Esophagus squamous epithelium (tissue), 4 donors: ENCODE data around the gene TNFRSF4.
"Not testable (repeated sequence)": the region's sequence is repeated elsewhere in the genome, so short reads cannot be mapped to it uniquely, and the experiment has no call there.

Source experiments
- POLR2A ChIP-seq, 4 donors: fragments of 450-650 bp; IDR thresholded peaks; one replicate each; pipeline ENCODE4 v1.6.1; 2017; ENCODE audit warnings: antibody characterized with exemption in 4 of 4, mild to moderate bottlenecking in 4 of 4, moderate library complexity in 3 of 4
- TF ChIP-seq, protein P1 (sequence below), 6 experiments: fragments of 450-650 bp in 4 of 6; fragments of 200-600 bp in 2 of 6; sonication (generic) in 2 of 6; IDR thresholded peaks; one replicate each; pipeline ENCODE4 v1.5.1; 2016 to 2019; ENCODE audit warnings: antibody characterized with exemption in 6 of 6, mild to moderate bottlenecking in 4 of 6, moderate library complexity in 4 of 6

DNA sequence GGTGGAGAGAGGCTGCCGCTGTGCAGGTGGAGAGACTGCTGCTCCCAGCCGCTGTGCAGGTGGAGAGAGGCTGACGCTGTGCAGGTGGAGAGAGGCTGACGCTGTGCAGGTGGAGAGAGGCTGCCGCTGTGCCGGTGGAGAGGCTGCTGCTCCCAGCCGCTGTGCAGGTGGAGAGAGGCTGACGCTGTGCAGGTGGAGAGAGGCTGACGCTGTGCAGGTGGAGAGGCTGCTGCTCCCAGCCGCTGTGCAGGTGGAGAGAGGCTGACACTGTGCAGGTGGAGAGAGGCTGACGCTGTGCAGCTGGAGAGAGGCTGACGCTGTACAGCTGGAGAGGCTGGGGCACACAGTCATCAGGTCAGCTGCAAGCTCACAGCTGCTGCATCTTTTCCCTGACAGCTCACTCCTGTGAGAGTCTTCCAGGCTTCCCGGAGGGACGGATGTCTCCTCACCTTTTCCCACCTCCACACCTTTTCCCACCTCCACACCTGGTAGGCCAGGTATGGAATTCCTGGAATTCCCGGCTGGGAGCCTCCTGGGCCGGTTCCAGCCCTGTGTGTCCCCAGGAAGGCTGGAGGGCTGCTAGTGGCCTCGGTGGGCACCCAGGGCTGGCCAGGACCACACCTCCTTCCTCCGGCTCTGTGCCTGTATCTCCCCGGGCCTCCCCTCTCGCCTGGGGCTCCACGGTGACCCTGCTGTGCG is 37.7 kb downstream of the TNFRSF4 start:
- TF ChIP-seq, protein P1, sequence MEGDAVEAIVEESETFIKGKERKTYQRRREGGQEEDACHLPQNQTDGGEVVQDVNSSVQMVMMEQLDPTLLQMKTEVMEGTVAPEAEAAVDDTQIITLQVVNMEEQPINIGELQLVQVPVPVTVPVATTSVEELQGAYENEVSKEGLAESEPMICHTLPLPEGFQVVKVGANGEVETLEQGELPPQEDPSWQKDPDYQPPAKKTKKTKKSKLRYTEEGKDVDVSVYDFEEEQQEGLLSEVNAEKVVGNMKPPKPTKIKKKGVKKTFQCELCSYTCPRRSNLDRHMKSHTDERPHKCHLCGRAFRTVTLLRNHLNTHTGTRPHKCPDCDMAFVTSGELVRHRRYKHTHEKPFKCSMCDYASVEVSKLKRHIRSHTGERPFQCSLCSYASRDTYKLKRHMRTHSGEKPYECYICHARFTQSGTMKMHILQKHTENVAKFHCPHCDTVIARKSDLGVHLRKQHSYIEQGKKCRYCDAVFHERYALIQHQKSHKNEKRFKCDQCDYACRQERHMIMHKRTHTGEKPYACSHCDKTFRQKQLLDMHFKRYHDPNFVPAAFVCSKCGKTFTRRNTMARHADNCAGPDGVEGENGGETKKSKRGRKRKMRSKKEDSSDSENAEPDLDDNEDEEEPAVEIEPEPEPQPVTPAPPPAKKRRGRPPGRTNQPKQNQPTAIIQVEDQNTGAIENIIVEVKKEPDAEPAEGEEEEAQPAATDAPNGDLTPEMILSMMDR (IDR thresholded peaks at IDR 0.05) = not testable (repeated sequence)
- TF ChIP-seq POLR2A (IDR thresholded peaks at IDR 0.05) = not testable (repeated sequence)
